Osteoblast (primary cell): ENCODE measurements around the gene MYH14. TPM values are rescaled to one million over a fixed set of nuclear protein-coding genes. Genes with fewer than 3 reads are reported as not detected.

ENCODE experiments used
- DNase-seq: peaks from one replicate; pipeline ENCODE4 v3.0.0; 2011; ENCODE audit warnings: low spot score, mixed read lengths; ENCODE audit not compliant: insufficient read length; ENCODE audit errors: missing footprints
- H2AFZ ChIP-seq: 2 replicates; pipeline ENCODE4 v1.6.0; 2011; ENCODE audit warnings: mild to moderate bottlenecking, low read length
- H3K27ac ChIP-seq: 2 replicates; pipeline ENCODE4 v1.5.1; 2011; ENCODE audit warnings: mild to moderate bottlenecking, low read depth, low read length, moderate library complexity
- H3K27me3 ChIP-seq: 2 replicates; pipeline ENCODE4 v1.6.0; 2012; ENCODE audit warnings: mild to moderate bottlenecking, control low read depth, inconsistent platforms, low read length, moderate library complexity; ENCODE audit not compliant: insufficient read depth
- H3K36me3 ChIP-seq: 2 replicates; pipeline ENCODE4 v1.5.1; 2011; ENCODE audit warnings: mild to moderate bottlenecking, low read length, control low read depth, moderate library complexity; ENCODE audit not compliant: insufficient read depth
- H3K4me1 ChIP-seq: 2 replicates; pipeline ENCODE4 v1.5.1; 2011; ENCODE audit warnings: mild to moderate bottlenecking, low read length, control low read depth, moderate library complexity; ENCODE audit not compliant: insufficient read depth
- H3K4me2 ChIP-seq: 2 replicates; pipeline ENCODE4 v1.6.0; 2011; ENCODE audit warnings: mild to moderate bottlenecking, low read length; ENCODE audit not compliant: insufficient read depth
- H3K4me3 ChIP-seq: fragments of 200-600 bp; sonication (generic); 3 replicates; pipeline ENCODE4 v1.5.1; 2012; ENCODE audit warnings: mild to moderate bottlenecking, low read length, inconsistent platforms; ENCODE audit not compliant: insufficient read depth
- H3K79me2 ChIP-seq: 2 replicates; pipeline ENCODE4 v1.6.0; 2012; ENCODE audit warnings: mild to moderate bottlenecking, low read length, control low read depth, inconsistent platforms; ENCODE audit not compliant: insufficient read depth
- H3K9me3 ChIP-seq: 2 replicates; pipeline ENCODE4 v1.5.1; 2011; ENCODE audit warnings: low read depth, low read length, control low read depth
- H4K20me1 ChIP-seq: 2 replicates; pipeline ENCODE4 v1.6.0; 2012; ENCODE audit warnings: mild to moderate bottlenecking, low read length, control low read depth; ENCODE audit not compliant: insufficient read depth
- CTCF ChIP-seq: IDR thresholded peaks from 2 replicates; pipeline ENCODE4 v1.5.1; 2011; ENCODE audit warnings: mild to moderate bottlenecking, low read depth, low read length, moderate library complexity; ENCODE audit errors: extremely low read depth
- total RNA-seq: library from RNA; depleted of rRNA; stranded (reverse); fragments of >200 nt; gene quantifications from 2 replicates; pipeline ENCODE4 v1.2.3, GENCODE V29; 2012

MYH14 gene
- total RNA-seq, 1 donor: not detected

DNA sequence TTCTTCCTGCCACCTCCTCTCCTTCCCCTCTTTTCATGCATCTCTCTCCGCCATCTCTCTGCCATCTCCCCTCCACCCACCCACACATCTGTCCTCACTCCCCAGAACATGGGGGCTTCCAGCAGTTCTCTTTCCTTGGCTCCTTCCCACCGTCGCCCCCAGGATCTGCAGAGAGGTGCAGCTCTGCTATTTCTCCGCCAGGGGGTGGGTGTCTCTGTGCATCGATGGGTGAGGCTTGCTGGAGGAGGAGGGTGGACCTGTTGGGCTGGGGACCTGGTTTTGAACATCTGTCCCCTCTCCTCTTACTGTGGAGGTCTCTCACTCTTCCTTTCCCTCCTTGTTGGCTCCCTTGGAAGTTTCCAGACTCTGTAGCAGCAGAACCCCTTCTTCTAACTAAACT, 51.7 kb downstream of the MYH14 start:
- Histone ChIP-seq H3K36me3 (no peaks in the 10 kb centered on the region), H3K27me3 (no peaks in the 10 kb centered on the region), H3K79me2 (no peaks in the 10 kb centered on the region), H3K4me2 (no peak overlapping the region), H3K4me1 (no peaks in the 10 kb centered on the region), H3K4me3 (no peak overlapping the region), H3K9me3 (no peaks in the 10 kb centered on the region), H2AFZ (no peak overlapping the region), H4K20me1 (no peaks in the 10 kb centered on the region), H3K27ac (no peak overlapping the region)
- TF ChIP-seq CTCF: no peak
- DNase-seq: peak; percentile 73

DNA sequence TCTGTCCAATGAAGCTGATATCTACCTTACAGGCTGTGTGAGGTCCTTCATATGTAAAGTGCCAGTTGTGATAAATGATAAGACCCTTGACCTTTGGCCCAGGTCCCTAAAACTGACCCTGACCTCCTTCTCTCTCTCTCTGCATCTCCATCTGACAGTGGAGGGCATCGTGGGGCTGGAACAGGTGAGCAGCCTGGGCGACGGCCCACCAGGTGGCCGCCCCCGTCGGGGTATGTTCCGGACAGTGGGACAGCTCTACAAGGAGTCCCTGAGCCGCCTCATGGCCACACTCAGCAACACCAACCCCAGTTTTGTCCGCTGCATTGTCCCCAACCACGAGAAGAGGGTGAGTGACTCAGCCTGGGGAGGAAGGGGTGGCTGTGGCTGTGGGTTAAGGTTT, 53.7 kb downstream of the MYH14 start:
- H3K4me3 ChIP-seq: no peak overlapping the region
- H3K27me3 ChIP-seq: no peaks in the 10 kb centered on the region
- H3K4me1 ChIP-seq: no peaks in the 10 kb centered on the region
- no peak overlapping the region for H3K27ac ChIP-seq
- H3K36me3 ChIP-seq: no peaks in the 10 kb centered on the region
- H4K20me1 ChIP-seq: no peaks in the 10 kb centered on the region
- H3K9me3 ChIP-seq: no peaks in the 10 kb centered on the region
- no peak overlapping the region for H2AFZ ChIP-seq
- peak; percentile 45 for DNase-seq
- H3K79me2 ChIP-seq: no peaks in the 10 kb centered on the region
- H3K4me2 ChIP-seq: no peak overlapping the region
- TF ChIP-seq CTCF: no peak

DNA sequence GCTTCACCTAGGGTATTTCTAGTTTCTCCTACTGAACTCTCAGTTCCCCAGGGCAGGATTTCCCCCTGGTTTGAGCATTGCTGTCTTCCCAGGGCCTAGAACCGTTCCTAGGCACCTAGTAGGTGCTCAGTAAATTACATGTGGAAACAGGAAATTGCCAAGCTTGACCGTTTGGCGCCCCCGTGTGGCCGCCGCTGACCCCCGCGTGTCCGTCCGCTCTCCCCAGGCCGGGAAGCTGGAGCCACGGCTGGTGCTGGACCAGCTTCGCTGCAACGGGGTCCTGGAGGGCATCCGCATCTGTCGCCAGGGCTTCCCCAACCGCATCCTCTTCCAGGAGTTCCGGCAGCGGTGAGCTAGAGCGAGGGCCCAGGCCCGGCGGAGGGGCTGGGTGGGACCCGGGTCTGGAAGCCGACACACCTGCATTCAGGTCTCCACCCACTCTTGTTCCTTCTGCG, 55.5 kb downstream of the MYH14 start:
- Histone ChIP-seq H3K4me2 (no peak overlapping the region), H2AFZ (no peak overlapping the region), H3K9me3 (no peaks in the 10 kb centered on the region), H3K4me1 (no peaks in the 10 kb centered on the region), H3K4me3 (no peak overlapping the region), H3K27me3 (no peaks in the 10 kb centered on the region), H4K20me1 (no peaks in the 10 kb centered on the region), H3K79me2 (no peaks in the 10 kb centered on the region), H3K27ac (no peak overlapping the region), H3K36me3 (no peaks in the 10 kb centered on the region)
- DNase-seq: peak; percentile 73
- TF ChIP-seq CTCF: peak; percentile 31

GRCh38 chr19:50261446-50261970, 58.1 kb downstream of the MYH14 start:
- H3K27me3 ChIP-seq: no peaks in the 10 kb centered on the region
- H3K27ac ChIP-seq: no peak overlapping the region
- H3K36me3 ChIP-seq: no peaks in the 10 kb centered on the region
- H2AFZ ChIP-seq: no peak overlapping the region
- no peaks in the 10 kb centered on the region for H3K79me2 ChIP-seq
- H3K4me3 ChIP-seq: no peak overlapping the region
- H3K4me1 ChIP-seq: no peaks in the 10 kb centered on the region
- H3K9me3 ChIP-seq: no peaks in the 10 kb centered on the region
- H4K20me1 ChIP-seq: no peaks in the 10 kb centered on the region
- H3K4me2 ChIP-seq: no peak overlapping the region
- TF ChIP-seq CTCF: no peak
- DNase-seq: peak; percentile 58
